ENCODE measurements around the gene SUSD4.

GRCh38 chr1:223248001-223248769 is 115.8 kb downstream of the SUSD4 start:
- no peak for TF ChIP-seq CTCF (conservative IDR thresholded peaks at IDR 0.05)
- TF ChIP-seq EZH2 (IDR thresholded peaks at IDR 0.05; ENCODE audit: low read depth), result no peak

All from PC-9 (cell line).